ENCODE results near the gene AKR1C8. TPM values are rescaled to one million over a fixed set of nuclear protein-coding genes. Genes with fewer than 3 reads are reported as not detected.

Gene AKR1C8
- total and polyA plus RNA-seq, 2 of the 13 experiments (the other 11 are each of a cell fraction or from before 2014, with no cell fraction given) = 0.12 TPM; not detected in 1

- TF ChIP-seq AHDC1 (CRISPR knock-in tag; IDR thresholded peaks at IDR 0.05; ENCODE audit: borderline replicate concordance) (peak; percentile 72; the same call in 1 of the 2 replicates), SPEN (CRISPR knock-in tag; IDR thresholded peaks at IDR 0.05; ENCODE audit: low read depth) (no peak), CCAR2 (optimal IDR thresholded peaks at IDR 0.05; ENCODE audit: low read depth, low read length) (no peak), ZNF30 (CRISPR knock-in tag; IDR thresholded peaks at IDR 0.05) (no peak), NKX3-1 (CRISPR knock-in tag; IDR thresholded peaks at IDR 0.05) (peak; percentile 26; the same call in 1 of the 2 replicates), ZNF780A (CRISPR knock-in tag; IDR thresholded peaks at IDR 0.05) (no peak), RBM39 (IDR thresholded peaks at IDR 0.05; ENCODE audit: low read depth, low read length, poor library complexity, severe bottlenecking) (no peak), IRF9 (CRISPR knock-in tag; IDR thresholded peaks at IDR 0.05; ENCODE audit: borderline replicate concordance) (no peak), NR2F1 (CRISPR knock-in tag; IDR thresholded peaks at IDR 0.05) (no peak), JUN (CRISPR knock-in tag; IDR thresholded peaks at IDR 0.05) (peak; percentile 36; the same call in 1 of the 2 replicates), GPN1 (CRISPR knock-in tag; IDR thresholded peaks at IDR 0.05; ENCODE audit: borderline replicate concordance) (no peak), E2F2 (CRISPR knock-in tag; IDR thresholded peaks at IDR 0.05; ENCODE audit: borderline replicate concordance) (no peak), ZMYM3 (CRISPR knock-in tag; IDR thresholded peaks at IDR 0.05) (peak; percentile 43; the same call in 1 of the 2 replicates), ZNF362 (CRISPR knock-in tag; IDR thresholded peaks at IDR 0.05; ENCODE audit: borderline replicate concordance) (no peak), ZBTB46 (CRISPR knock-in tag; IDR thresholded peaks at IDR 0.05; ENCODE audit: borderline replicate concordance) (no peak), ZBTB3 (CRISPR knock-in tag; IDR thresholded peaks at IDR 0.05; ENCODE audit: borderline replicate concordance, low read depth) (0 out of 2 replicates have a peak, but pooled peaks have one; percentile 36)
Measured at GRCh38 chr10:5234106-5234860, 49.3 kb upstream of the AKR1C8 start (continued).

Data from HepG2 (cell line).